ENCODE data around the gene PRUNE2. TPM values are rescaled to one million over a fixed set of nuclear protein-coding genes. Genes with fewer than 3 reads are reported as not detected.

PRUNE2 gene
- total RNA-seq, 4 donors from 2014 or later, result 3.6 to 16.2 (median 6.4) TPM

DNA sequence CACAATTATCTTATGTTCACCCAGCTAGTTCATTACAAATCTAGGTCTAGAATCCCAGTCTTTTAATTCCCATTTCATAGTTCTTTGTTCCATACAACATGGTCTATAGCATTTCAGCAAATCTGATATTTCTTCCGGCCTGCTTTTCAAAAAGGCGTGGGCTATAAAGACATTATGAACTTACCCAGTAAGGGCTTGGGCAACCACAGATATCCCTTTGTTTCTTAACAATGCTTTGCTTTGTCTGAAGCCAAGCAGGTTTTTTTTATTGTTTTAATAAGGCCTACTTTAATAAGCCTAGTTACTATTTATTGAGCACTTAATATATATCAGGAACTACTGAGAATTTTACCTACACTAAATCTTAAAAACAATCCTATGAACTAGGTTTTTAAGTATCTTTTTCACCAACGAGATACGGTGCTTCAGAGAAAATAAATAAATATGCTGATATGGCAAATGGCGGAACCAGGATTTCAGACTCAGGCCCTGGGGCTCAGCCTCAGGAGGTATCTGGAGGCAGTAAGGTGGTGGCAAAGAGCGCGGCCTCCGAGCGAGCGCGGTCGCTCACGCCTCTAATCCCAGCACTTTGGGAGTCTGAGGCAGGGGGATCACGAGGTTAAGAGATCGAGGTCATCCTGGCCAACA, 112.0 kb downstream of the PRUNE2 start:
- 90% methylated on average over 15 of the region's 15 CpGs for WGBS
- DNase-seq (ENCODE audit: low spot score in 2 of 2), result no peak
- H3K4me3 ChIP-seq, result no peak overlapping the region
- H3K9me3 ChIP-seq, result no peaks in the 10 kb centered on the region
- H3K27me3 ChIP-seq, result no peaks in the 10 kb centered on the region
- no peaks in the 10 kb centered on the region for H3K36me3 ChIP-seq
- H3K27ac ChIP-seq, result no peak overlapping the region
- no peaks in the 10 kb centered on the region for H3K4me1 ChIP-seq
- TF ChIP-seq POLR2AphosphoS5 (IDR thresholded peaks at IDR 0.05) (no peak), EP300 (IDR thresholded peaks at IDR 0.05) (no peak), POLR2A (IDR thresholded peaks at IDR 0.05) (no peak)
- TF ChIP-seq, protein P1, sequence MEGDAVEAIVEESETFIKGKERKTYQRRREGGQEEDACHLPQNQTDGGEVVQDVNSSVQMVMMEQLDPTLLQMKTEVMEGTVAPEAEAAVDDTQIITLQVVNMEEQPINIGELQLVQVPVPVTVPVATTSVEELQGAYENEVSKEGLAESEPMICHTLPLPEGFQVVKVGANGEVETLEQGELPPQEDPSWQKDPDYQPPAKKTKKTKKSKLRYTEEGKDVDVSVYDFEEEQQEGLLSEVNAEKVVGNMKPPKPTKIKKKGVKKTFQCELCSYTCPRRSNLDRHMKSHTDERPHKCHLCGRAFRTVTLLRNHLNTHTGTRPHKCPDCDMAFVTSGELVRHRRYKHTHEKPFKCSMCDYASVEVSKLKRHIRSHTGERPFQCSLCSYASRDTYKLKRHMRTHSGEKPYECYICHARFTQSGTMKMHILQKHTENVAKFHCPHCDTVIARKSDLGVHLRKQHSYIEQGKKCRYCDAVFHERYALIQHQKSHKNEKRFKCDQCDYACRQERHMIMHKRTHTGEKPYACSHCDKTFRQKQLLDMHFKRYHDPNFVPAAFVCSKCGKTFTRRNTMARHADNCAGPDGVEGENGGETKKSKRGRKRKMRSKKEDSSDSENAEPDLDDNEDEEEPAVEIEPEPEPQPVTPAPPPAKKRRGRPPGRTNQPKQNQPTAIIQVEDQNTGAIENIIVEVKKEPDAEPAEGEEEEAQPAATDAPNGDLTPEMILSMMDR (IDR thresholded peaks at IDR 0.05), result no peak

DNA sequence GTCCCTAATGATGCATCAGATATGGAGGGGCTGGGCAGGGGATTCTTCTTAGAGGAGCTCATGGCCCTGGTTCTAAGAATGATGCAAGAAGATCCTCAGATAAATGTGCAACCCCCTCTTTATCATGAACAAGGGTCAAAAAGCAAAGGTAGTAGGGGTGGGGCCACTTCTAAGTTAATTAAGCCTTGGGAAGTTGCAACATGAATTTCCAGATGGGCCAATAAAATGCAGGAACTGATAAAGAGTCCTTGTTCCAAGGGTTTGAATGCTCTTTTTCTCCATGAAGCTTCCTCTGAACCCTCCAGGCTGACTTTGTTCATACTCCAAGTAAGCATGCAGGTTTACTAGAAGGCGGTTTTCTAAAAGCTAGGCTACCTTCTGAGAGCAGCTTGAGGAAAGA, 116.1 kb downstream of the PRUNE2 start:
- H3K27me3 ChIP-seq, result no peaks in the 10 kb centered on the region
- TF ChIP-seq EP300 (IDR thresholded peaks at IDR 0.05), result no peak
- TF ChIP-seq POLR2AphosphoS5 (IDR thresholded peaks at IDR 0.05), result no peak
- no peak for TF ChIP-seq POLR2A (IDR thresholded peaks at IDR 0.05)
- TF ChIP-seq, protein P1 (IDR thresholded peaks at IDR 0.05), result no peak
- no peak for DNase-seq (ENCODE audit: low spot score in 2 of 2)
- no peaks in the 10 kb centered on the region for H3K36me3 ChIP-seq
- no peaks in the 10 kb centered on the region for H3K9me3 ChIP-seq
- no peaks in the 10 kb centered on the region for H3K4me1 ChIP-seq
- H3K27ac ChIP-seq, result no peak overlapping the region
- H3K4me3 ChIP-seq, result no peak overlapping the region
- WGBS, result 68% methylated on average over 1 of the region's 1 CpG

DNA sequence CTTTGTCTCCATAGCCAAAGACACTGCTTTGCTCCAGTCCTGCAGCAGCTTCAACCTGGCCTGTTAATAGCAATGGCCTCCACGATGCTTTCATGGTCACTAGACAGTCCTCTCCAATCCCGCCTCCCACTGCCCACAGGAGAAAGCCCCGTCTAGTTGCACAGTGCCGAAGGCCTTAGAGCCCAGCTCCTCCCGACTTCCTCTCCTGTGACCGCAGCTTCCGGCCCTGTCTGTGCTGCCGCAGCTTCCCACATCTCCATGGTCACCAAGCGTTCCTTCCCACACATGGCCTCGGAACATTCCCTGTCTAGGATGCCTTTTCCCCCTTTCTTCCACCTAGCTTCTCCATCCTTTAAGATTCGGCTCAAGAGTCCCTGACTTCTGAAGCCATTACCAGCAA, 118.2 kb downstream of the PRUNE2 start:
- TF ChIP-seq EP300 (IDR thresholded peaks at IDR 0.05) (no peak), POLR2A (IDR thresholded peaks at IDR 0.05) (no peak), POLR2AphosphoS5 (IDR thresholded peaks at IDR 0.05) (no peak)
- TF ChIP-seq, protein P1 (IDR thresholded peaks at IDR 0.05), result no peak
- Histone ChIP-seq H3K9me3 (no peaks in the 10 kb centered on the region), H3K36me3 (no peaks in the 10 kb centered on the region), H3K27ac (no peak overlapping the region), H3K4me3 (no peak overlapping the region), H3K4me1 (no peaks in the 10 kb centered on the region), H3K27me3 (no peaks in the 10 kb centered on the region)
- DNase-seq (ENCODE audit: low spot score in 2 of 2), result no peak
- 87% methylated on average over 11 of the region's 11 CpGs for WGBS

DNA sequence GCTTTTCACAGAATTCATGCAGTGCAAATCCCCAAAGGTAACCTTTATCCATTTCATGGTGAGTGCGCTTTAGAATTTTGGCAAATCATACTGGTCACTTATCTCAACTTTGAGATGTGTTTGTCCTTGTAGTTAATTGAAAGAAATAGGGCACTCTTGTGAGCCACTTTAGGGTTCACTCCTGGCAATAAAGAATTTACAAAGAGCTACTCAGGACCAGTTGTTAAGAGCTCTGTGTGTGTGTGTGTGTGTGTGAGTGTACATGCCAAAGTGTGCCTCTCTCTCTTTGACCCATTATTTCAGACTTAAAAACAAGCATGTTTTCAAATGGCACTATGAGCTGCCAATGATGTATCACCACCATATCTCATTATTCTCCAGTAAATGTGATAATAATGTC, 120.4 kb downstream of the PRUNE2 start:
- H3K4me1 ChIP-seq, result no peaks in the 10 kb centered on the region
- H3K9me3 ChIP-seq, result no peaks in the 10 kb centered on the region
- no peak overlapping the region for H3K4me3 ChIP-seq
- TF ChIP-seq, protein P1 (IDR thresholded peaks at IDR 0.05), result no peak
- TF ChIP-seq POLR2A (IDR thresholded peaks at IDR 0.05), result no peak
- TF ChIP-seq EP300 (IDR thresholded peaks at IDR 0.05), result no peak
- no peak for TF ChIP-seq POLR2AphosphoS5 (IDR thresholded peaks at IDR 0.05)
- H3K36me3 ChIP-seq, result no peaks in the 10 kb centered on the region
- H3K27me3 ChIP-seq, result no peaks in the 10 kb centered on the region
- DNase-seq (ENCODE audit: low spot score in 2 of 2), result no peak
- 100% methylated on average over 1 of the region's 1 CpG for WGBS
- no peak overlapping the region for H3K27ac ChIP-seq

DNA sequence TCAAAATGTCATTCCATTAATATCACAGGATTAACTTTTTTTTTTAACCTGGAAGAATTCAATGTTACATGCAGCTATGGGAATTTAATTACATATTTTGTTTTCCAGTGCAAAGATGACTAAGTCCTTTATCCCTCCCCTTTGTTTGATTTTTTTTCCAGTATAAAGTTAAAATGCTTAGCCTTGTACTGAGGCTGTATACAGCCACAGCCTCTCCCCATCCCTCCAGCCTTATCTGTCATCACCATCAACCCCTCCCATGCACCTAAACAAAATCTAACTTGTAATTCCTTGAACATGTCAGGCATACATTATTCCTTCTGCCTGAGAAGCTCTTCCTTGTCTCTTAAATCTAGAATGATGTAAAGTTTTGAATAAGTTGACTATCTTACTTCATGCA, 121.0 kb downstream of the PRUNE2 start:
- TF ChIP-seq EP300 (IDR thresholded peaks at IDR 0.05) (no peak), POLR2A (IDR thresholded peaks at IDR 0.05) (no peak), POLR2AphosphoS5 (IDR thresholded peaks at IDR 0.05) (no peak)
- TF ChIP-seq, protein P1 (IDR thresholded peaks at IDR 0.05), result no peak
- Histone ChIP-seq H3K27me3 (no peaks in the 10 kb centered on the region), H3K4me1 (no peaks in the 10 kb centered on the region), H3K4me3 (no peak overlapping the region), H3K27ac (no peak overlapping the region), H3K36me3 (no peaks in the 10 kb centered on the region), H3K9me3 (no peaks in the 10 kb centered on the region)
- no peak for DNase-seq (ENCODE audit: low spot score in 2 of 2)
